NCI-H748 (cell line): ENCODE data around the gene ARFIP1.
A peak's percentile ranks its signal among the peaks of the same experiment; 100 is the strongest.
"Not testable (repeated sequence)": the region's sequence is repeated elsewhere in the genome, so short reads cannot be mapped to it uniquely, and the experiment has no call there.

Experiments used
- DNase-seq: peaks from one replicate; lab custom pipeline; 2025; ENCODE audit not compliant: unreplicated experiment; lab: John Stamatoyannopoulos, UW

Gene ARFIP1

DNA sequence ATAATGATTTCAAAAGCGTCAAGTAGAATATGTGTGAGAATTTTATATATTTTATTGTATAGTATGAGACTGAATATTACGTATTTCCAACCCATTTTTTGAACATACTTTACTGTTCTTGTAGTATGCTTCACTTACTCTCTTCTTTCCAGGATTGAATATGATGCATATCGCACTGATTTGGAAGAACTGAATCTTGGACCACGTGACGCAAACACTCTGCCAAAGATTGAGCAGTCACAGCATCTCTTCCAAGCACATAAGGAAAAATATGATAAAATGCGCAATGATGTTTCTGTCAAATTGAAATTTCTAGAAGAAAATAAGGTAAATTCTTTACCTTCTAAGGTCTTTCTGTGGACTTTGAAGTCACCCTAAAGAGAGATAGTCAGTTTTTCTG, 108.2 kb downstream of the ARFIP1 start:
- DNase-seq, result no peak

DNA sequence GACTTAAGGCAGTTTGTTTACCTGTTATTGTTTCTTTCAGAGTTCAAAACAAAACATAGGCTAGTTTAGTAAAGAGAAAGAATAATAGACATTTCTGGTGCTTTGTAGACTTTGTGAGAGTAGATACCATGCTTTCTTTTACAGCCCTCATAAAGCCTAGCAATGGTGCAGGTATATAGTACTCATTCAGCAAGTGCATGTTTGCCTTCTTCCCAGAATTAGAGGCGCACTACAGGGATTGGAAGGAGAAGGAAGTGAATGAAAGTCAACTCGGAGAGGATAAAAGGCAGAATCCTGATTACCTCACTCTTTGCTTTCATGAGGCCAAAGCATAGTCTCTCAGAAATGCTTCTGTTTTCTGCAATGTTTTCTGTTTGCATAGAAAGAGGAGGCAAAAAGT, 113.2 kb downstream of the ARFIP1 start:
- no peak for DNase-seq

GRCh38 chr4:152894673-152895072, 114.9 kb downstream of the ARFIP1 start:
- no peak for DNase-seq

GRCh38 chr4:152896811-152897210, 117.1 kb downstream of the ARFIP1 start:
- DNase-seq, result no peak

- not testable (repeated sequence) for DNase-seq
Measured at GRCh38 chr4:152898133-152898532, 118.4 kb downstream of the ARFIP1 start.

DNA sequence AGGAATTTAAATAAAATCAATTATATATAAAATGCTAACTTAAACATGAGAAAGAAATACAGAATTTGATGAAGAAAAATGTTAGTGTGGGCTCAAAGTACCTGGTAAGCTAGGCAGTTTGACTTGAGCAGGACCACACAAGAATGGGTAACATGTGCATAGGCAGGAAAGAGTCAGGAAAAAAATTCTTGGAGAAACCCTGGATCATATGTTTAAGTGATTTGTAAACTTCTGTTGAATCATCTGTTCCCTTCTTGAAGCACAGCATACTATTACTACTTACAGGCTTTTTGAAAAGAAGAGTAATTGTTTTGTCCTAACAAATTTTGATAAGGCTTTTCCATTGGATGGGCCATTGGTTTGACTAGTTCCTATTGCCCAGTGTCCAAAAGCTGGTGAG, 118.9 kb downstream of the ARFIP1 start:
- no peak for DNase-seq

DNA sequence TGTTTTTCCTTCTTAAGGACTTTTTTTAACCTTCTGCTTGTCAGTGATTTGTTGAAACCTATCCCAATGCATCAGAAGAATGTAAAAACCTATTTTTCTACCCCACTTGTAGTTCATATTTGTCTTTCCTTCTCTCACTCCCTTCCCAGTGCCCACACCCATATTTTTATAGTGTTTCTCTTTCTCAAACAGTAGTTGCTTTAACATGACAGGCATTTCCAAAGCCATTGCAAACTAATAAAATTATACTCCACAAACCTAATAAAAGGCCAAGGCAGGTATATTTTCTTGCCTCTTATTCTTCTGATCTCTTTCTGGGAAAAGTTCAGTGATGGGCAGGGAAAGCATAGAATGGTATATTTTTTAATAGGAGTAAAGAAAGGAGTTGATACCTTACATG, 120.6 kb downstream of the ARFIP1 start:
- DNase-seq, result no peak

DNA sequence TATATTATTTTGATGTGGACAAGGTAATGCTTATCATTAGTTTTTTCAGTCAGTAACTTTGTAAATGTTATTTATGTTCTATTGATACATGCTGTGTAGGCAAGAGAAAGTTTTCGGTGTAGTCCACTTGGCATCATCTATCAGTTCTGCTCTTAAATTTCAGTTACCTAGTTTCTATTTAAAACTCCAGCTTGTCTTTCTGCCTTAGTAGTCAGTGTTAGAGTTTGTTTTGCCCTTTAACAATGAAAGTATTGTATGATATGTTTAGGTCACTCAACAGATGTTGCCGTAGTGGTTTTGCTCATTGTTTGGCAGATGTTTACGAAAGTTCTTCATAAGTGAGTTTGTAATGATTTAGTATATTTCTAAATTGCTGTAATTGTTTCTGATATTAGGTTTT, 121.5 kb downstream of the ARFIP1 start:
- DNase-seq, result no peak

DNA sequence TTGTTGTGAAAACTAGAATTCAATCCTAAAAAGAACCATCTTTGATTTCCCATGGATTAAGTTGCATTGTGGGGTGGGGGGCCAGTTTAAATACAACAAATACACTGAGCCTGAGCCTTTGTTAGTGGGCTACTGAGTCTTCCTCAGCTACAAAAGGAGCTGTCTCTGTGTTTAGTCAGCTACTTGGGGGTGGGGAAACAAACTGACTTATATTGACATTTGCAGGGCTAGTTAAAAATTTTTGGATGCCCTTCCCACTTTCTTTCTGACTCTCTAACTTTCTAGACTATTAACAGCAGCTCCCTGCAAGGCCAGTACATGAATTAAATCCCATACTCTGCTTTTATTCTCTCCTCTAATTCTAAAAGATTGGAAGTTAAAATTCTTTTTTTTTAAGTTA, 123.9 kb downstream of the ARFIP1 start:
- DNase-seq, result no peak

GRCh38 chr4:152909901-152910300, 130.1 kb downstream of the ARFIP1 start:
- no peak for DNase-seq

DNA sequence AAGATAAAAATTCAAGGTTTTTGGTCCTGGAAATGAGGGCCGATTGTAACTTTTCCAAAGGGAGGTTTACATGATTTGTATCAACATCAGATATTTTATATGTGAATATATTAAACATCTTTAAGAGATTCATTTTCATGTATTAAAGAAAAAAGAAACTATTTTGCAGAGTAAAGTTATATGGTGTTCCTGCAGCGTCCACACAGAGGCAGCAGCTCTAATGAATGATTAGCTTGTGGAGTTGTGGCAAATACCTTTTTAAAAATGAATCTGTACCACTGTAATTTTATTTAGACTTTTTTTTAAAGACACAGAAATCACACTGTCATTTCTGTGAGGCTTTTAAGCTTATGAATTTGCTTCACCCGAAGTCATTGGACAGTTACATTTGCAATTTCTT, 130.8 kb downstream of the ARFIP1 start:
- no peak for DNase-seq

DNA sequence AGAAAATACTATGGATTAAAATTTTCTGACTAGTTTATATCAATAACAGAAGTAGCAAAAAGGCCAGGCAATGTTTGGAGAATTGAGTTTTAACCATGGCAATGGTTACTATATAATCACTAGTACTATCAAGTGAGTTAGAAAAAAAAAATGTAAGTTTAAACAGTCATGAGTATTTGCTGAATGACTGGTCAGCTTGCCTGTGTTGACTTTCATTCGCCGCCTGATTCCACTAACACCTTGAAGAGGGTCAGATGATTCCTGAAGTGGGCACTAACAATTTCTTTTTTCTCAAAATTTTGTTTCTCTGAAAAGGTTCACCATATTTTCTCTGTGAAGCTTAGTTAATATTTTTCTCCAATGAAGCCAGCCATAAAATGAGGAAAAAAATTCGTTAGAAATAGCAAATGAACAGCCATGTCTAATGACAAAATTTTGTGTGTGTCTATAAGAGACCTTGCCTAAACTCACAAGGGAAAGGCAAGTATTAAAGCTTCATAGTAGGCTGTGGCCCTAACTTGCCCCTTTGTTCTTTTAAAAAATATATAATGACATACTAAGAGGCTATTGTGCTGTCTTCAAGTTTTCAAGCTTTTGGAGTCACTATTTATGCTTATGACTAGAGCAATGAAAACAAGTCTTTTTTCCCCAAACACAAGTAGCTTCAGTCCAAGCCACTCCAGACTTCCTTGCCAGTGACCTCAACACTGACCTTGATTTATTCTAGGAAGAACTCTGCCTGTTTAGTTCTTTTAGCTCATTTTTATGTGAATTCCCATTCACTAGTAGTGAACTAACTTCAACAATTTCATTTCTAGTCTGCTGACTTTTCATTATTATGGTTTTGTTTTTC, 138.0 kb downstream of the ARFIP1 start:
- no peak for DNase-seq

- no peak for DNase-seq
Measured at GRCh38 chr4:152919826-152920225, 140.1 kb downstream of the ARFIP1 start.

DNA sequence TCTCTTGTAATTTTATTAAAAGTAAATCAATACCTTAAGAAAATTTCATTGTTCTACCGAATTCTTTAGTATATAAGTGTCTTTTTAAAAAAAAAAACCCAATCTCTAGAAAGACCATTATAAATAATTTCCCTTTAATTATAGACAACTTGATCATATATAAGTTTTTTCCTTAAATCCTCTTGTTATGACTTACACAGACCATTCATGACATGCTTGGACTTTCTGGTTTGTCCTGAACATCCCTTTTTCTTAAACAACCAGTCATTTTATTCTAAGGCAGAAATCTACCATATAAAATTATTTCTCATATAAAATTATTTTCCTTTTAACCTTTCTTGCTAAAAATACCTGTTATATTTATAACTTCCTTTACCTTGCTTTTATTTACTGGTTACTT, 141.0 kb downstream of the ARFIP1 start:
- DNase-seq, result peak; percentile 7

GRCh38 chr4:152921284-152921683, 141.5 kb downstream of the ARFIP1 start:
- DNase-seq, result no peak

GRCh38 chr4:152925851-152926250, 146.1 kb downstream of the ARFIP1 start:
- DNase-seq, result no peak

- no peak for DNase-seq
Measured at GRCh38 chr4:152926959-152927358, 147.2 kb downstream of the ARFIP1 start.

DNA sequence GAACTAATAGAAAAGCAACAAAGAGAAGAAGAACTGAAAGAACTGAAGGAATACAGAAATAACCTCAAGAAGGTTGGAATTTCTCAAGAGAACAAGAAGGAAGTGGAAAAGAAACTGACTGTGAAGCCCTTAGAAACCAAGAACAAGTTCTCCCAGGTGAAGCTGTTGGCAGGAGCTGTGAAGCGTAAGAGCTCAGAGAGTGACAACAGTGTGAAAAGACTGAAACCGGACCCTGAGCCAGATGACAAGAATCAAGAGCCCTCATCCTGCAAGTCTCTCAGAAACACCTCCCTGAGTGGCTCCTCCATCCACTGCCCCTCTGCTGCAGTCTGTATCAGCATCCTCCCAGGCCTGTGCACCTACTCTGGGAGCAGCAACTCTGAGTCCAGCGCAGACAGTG, 148.0 kb downstream of the ARFIP1 start:
- DNase-seq, result no peak

GRCh38 chr4:152928286-152928685, 148.5 kb downstream of the ARFIP1 start:
- DNase-seq, result no peak

- DNase-seq, result no peak
Measured at GRCh38 chr4:152929888-152930287, 150.1 kb downstream of the ARFIP1 start.

GRCh38 chr4:152935143-152935542, 155.4 kb downstream of the ARFIP1 start:
- no peak for DNase-seq

DNA sequence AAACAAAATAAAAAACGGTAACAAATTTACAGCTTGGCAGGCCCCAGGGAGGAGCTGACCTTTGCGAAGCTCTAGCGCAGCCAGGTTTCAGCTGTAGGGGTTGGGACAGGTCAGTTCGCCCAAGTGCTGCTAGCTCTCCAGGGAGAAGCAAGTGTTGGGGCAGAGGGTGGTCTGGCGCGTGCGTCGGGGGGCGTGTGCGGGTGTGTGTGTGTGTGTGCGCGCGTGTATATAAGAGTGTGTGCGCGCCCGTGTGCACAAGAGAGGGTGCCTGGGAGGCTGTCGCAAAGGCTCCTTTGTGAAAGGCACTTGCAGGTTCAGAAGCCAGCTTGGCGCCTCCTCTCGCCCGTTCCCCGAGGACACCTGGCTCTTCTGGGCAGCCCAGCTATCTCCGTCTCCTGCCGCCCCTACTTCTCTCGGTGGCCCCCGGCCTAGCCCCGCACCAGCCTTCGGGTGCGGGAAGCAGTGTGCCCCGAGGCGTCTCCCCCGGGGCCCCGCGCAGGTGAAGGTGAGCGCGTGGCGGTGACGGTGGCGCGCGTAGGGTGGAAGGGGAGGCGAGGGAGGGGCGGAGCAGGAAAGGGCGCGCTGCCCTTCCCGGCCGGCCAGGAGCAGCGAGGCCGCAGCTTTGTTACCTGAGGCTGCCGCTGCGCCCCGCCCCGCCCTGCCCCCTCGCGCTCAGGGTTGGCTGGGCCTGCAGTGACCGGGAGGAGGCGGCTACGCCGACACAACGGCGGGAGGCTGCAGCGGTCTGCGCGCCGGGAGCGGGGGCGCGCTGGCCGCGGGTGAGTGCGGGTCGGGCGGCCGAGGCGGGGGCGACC, 156.1 kb downstream of the ARFIP1 start, which contains the start of gene FHDC1:
TSS of gene FHDC1 (plus strand) at position 693 of the 815 bp plus-strand sequence. CDS start 6,735 bp downstream, outside the sequence.
- DNase-seq, result peak; percentile 83
